ENCODE measurements around the gene OPHN1.
"Not testable (repeated sequence)": the region's sequence is repeated elsewhere in the genome, so short reads cannot be mapped to it uniquely, and the experiment has no call there.

OPHN1 gene

DNA sequence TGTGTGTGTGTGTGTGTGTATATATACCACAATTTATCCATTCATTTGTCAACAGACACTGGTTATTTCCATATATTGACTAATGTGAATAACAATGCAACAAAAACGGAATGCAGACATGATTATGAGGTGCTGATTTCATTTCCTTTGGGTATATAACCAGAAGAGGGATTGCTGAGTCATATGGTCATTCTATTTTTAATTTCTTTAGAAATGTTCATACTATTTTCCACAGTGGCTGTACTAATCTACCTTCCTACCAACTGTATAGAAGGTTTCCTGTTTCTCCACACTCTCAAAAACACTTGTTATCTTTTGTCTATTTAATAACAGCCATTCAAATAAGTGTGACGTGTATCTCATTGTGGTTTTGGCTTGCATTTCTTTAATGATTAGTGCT, 269.9 kb downstream of the OPHN1 start:
- no peak for DNase-seq (ENCODE audit: low spot score)

DNA sequence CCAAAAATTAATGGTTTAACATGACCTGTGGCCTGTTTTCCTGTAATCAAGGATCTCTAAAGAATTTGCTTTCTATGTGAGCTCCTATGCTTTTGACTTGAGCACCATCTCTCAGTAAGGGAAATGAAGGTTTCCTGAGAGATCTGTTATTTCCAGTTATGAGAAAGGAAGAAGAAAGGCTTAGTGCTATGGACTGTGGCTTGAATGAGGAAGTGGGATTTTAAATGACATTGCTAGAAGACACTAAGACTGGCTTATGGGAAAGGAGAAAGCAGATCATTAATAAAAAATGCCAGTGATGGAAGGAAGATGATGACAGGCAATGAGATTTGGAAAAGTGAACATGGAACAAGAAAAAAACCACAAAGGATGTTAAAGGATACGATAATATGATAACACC, 285.4 kb downstream of the OPHN1 start:
- DNase-seq (ENCODE audit: low spot score) = no peak

DNA sequence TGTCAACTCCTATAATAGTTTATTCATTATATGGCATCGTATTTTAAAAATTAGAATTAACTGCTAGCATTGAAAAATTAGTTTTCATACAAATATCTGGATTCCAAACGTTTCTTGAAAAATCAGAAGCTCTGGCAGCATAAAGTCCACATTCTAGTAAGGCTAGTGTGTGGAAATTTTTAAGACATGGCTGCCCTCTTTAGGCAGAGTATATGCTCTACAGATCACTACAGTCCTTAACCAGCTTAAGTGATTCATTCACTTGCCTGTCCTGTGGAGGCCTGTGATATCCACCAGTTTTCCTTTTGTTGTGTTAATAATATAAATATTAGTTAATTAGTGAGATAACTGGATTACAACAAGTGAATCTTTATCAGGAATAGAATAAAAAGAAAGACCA, 287.2 kb downstream of the OPHN1 start:
- DNase-seq (ENCODE audit: low spot score) = peak; percentile 18

DNA sequence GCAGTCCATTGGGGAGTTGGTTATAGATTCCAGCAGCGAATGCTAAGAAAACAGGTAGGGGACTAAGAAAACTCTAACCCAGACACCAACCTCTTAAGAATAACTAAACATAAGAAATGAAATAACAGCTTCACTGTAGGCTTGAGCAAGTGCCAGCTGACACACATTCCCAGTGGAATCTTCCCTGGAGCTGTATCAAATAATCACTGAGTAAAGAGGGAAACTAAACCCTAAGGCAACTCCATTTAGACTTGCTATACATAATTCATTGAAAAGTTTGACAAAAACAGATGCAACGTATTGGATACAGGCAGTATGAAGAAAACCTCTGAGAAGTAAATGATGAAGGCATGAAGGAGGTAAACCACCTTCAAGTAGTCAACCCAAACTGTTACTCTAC, 293.5 kb downstream of the OPHN1 start:
- DNase-seq (ENCODE audit: low spot score) = no peak

DNA sequence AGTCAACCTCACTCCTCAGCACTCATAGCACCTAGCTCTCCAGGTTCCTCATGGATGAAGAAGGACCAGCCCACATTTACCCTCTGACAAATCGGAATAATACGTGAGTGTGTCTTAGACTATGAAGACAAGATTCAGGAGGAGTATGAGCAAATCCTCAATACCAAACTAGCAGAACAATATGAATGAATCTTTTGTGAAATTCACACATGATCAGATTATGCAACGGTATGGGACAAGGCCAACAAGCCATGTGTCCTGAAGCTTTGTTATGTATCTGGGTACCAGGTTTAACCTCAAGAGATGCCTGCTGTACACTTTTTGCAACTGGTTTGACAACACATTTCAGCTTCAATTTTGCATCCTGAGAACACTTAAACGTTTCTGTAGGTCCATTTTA, 300.1 kb downstream of the OPHN1 start:
- DNase-seq (ENCODE audit: low spot score) = no peak

DNA sequence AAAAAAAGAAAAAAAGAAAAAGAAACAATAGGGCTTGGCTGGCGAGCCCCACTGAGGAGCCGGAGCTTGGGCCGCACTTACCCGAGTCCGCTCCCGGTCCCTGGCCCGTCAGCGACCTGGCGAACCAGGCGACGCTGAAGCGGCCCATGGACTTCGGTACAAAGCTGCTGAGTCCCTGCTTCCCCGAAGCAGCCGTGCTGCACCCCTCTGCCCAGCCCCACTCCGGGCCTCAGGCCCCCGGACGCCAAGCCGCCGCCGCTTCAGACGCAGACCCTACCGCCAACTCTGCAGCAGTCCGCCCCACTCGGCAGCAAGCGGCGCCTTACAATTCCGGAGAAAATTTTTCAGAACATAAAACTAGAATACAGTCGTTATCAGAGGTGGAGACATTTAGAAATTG, 300.5 kb downstream of the OPHN1 start:
- no peak for DNase-seq (ENCODE audit: low spot score)

DNA sequence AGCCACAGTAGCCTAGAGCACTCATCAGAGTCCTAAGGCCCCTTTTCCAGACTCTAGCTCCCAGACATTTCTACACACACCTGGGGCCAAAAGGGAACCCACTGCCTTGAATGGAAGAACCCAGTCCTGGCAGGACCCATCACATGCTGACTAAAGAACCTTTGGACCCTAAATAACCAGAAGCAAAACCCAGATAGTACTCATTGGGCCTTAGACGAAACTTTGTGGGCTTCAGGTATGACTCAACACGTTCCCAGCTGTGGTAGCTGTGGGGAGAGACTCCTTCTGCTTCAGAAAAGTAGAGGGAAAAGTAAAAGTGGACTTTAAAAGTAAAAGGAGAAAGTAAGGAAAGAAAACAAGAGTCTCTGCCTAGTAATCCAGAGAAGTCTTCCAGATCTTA, 311.5 kb downstream of the OPHN1 start:
- DNase-seq (ENCODE audit: low spot score) = no peak

DNA sequence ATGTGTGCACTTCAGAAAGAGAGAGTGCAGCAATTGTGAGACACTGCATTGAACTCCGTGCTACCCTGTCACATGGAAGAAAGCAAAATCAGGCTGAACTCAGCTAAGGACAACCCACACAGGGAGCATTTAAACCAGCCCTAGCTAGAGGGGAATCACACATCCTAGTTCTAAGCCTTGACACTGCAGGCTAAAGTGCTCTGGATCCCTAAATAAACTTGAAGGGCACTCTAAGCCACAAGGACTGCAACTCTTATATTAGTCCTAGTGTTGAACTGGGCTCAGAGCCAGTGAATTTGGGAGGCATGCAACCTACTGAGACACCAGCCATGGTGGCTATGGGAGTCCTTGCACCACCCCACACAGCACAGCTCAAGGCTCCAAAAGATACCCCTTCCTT, 311.9 kb downstream of the OPHN1 start:
- DNase-seq (ENCODE audit: low spot score) = no peak

DNA sequence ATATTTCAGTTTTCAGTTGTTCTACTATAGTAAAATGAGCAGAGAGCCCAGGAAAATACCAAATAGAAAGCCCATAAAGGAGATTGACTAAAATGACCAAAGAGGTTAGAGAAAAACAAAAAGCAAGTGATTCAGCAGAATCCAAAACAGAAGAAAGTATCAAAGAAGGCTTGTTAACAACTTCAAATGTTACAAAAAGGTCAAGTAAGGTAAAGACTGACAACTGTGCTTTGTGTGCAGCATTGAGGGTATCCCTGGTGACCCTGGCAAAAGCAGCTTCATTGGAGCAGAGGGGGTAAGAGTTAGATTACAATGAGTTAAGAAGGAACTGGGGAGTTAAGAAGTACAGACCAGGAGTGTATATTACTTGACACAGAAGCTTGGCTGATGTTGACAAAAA, 317.9 kb downstream of the OPHN1 start:
- no peak for DNase-seq (ENCODE audit: low spot score)

DNA sequence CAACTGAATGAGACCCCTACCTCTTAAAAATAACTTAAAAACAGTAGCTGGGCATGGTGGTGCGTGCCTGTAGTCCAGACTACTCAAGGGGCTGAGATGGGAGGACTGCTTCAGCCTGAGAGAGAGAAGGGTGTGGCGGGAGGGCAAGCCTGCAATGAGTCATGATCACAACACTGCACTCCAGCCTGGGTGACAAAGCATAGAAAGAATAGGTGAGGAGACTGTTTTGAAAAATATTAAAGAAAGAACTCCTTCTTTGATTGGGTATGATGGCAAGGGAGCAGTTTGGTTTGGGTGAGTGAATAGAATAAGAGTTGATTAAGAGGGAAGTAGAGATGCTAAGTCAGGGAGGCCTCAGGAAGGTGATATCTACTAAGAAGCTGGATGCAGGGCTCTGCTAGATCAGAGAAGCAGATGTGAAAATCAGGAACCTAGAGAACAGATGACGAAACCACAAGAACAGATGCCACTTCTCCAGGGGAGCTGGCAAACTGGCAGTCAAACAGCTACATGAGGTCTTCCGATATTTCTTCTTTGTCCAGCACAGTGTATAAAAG, 318.6 kb downstream of the OPHN1 start:
- DNase-seq (ENCODE audit: low spot score) = peak; percentile 4

DNA sequence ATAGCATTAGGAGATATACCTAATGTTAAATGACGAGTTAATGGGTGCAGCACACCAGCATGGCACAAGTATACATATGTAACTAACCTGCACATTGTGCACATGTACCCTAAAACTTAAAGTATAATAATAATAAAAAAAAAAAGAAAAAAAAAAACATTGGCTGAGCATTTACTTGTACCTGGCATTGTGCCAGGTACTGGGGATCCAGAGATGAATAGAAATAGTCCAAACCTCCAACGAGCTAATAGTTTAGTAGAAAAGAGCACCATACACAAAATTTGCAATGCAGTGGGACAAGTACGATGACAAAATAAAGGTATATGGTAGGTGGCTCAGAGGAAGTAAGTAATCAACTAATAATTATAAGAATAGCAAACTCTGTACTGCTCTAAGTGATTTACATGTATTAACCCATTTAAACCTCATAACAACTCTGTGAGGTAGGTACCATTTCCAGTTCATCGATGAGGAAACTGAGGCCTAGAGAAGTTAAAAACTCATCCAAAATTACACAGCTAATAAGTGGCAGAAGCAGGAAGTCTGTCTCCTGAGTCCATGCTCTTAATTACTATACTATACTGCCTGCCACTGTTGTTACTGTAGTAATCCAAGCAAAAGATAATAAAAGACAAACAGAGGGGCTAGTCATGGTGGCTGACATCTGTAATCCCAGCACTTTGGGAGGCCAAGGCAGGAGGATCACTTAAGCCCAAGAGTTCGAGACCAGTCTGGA, 319.3 kb downstream of the OPHN1 start:
- no peak for DNase-seq (ENCODE audit: low spot score)

DNA sequence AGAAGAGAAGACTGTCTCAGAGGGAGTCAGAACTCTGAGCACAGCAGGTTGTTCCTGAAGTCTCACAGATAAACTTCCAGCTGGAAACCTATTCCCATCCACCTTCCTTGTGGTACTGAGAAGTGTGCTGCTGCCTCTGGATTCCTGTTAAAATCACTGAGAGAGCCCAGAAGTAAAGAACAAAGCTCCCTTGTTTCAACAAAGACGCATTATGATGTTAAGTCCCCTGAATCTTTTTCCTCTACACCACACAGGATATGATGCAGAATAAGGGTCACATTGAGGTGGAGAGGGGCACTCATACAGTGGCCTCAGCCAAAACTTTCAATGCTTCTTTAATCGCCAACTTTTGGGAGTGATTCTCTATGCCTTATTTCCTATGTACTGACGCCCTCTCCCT, 321.0 kb downstream of the OPHN1 start:
- peak; percentile 3 for DNase-seq (ENCODE audit: low spot score)

DNA sequence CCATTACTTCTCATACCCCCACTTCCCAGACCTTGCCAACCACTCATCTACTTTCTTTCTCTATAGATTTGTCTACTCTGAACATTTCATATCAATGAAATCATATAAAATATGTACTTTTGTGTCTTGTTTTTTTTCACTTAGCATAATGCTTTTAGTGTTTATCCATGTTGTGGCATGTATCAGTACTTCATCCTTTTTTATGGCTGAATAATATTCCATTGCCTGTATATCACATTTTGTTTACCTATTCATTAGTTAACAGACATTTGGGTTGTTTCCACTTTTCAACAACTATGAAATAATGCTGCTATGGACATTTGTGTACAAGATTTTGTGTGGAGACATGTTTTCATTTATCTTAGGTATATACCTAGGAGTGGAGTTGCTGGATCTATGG, 324.1 kb downstream of the OPHN1 start:
- no peak for DNase-seq (ENCODE audit: low spot score)

DNA sequence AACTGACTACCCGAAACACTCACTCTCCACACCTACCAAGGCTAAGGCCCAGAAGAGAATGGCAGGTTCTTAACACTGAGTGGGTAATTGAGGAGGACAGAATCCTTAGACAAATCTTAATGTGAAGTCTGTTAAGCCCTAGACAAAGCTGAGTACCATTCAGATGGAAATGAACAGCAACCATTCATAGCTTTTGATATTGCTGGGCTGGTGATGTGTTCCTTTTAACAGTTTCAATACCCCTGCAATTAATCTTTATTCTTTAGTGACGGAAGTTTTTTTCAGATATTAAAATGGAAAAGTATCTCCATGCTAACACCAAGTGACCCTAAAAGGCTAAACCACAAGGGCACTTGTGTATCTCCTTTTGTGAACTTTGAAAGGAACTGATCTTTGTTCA, 334.9 kb downstream of the OPHN1 start:
- DNase-seq (ENCODE audit: low spot score) = no peak

DNA sequence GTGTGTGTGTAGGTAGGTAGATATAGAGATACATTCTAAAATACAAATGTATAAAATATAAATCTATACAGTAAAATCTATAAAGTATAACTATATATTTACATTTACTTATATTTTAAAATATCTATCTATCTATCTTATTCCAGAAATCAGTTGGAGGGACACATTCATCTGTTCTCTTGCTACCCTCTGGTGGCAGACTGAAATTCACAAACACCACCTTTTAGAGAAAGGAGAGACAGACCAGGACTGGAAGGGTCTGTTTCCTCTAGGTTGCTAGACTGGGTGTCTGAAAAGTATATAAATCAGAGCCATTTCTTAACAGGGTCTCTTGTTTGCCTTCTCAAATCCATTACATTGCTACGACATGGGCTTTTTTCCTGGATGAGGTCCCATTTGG, 343.0 kb downstream of the OPHN1 start:
- DNase-seq (ENCODE audit: low spot score) = no peak

DNA sequence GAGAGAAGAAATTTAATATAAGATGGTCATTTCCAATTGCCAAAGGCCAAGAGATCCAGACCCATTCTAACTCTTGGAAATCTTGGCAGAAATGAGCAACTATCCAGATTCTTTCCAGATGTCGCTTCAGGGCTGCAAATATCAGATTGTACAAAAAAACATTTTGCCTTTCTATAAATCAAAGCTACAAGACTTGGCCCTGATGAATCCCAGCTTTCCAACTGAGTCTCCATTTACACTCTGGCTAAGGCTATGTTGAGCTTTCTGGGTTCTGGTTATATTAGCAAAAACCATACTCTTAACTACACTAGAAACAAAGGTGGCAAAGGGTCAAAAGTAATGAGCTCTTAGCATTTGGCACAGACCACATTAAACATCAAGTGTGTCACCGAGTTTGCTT, 345.8 kb downstream of the OPHN1 start:
- no peak for DNase-seq (ENCODE audit: low spot score)

DNA sequence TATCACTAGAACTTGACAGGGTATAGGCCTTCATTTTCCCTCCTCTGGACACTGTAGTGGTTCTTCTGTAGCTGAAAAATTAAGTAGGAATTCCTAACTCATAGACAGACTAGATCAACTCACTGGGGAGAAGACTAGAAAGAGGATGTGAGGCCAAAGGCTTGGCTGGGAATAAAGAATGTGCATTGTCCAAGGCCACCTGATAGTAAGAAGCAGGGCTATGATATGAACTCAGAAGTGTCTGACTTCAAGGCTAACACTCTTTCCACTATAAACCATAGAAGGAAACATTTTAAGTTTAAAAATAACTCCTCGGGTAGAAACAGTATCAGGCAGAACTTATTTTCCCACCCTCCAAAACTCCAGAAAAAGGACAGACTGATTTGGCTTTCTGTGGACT, 346.6 kb downstream of the OPHN1 start:
- DNase-seq (ENCODE audit: low spot score) = no peak

DNA sequence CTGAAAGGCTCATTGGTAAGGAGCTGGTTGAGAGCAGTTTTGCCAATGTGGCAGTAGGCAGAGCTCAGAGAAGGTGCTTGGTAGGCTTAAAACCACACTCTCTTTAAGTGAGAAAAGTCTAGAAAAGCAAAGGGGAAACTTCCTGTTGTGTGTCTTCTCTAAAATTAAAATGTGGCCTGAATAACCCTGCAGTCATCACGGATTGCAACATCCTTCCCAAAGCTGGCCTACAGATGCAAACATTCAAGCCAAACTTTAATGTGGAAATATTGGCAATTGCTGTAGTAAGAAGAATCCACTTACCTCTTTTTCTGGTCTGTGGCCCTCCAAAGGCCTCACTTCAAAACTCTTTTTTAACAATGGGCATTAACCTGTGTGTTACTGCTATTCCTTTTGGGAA, 348.5 kb downstream of the OPHN1 start:
- DNase-seq (ENCODE audit: low spot score) = no peak

DNA sequence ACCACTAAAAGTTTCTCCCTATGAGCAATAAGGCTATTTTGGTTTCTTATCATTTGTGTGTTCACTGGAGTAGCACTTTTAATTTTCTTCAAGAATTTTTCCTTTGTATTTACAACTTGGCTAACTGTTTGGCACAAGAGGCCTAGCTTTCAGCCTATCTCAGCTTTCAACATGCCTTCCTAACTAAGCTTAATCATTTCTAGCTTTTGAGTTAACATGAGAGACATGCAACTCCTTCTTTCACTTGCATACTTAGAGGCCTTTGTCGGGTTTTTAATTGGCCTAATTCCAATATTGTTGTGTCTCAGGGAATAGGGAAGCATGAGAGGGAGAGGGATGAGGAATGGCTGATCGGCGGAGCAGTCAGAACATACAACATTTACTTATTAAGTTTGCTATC, 349.8 kb downstream of the OPHN1 start:
- no peak for DNase-seq (ENCODE audit: low spot score)

DNA sequence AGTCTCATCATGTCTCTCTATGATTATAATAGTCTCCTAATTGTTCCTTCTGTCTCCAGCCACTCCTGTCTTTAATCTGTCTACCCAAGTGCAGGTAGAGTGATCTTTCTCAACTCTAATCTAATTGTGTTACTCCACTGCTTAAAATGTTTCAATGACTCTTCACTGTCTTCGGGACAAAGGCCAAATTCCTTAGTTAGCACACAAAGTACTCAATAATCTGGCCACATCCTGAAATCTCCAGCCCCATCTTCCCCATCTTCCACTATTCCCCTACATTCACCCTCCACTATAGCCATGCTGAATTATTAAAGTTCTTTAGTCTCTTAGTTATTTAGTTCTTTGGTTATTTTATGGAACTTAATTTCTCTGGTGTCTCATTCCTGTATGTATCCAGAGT, 353.3 kb downstream of the OPHN1 start:
- DNase-seq (ENCODE audit: low spot score) = no peak

DNA sequence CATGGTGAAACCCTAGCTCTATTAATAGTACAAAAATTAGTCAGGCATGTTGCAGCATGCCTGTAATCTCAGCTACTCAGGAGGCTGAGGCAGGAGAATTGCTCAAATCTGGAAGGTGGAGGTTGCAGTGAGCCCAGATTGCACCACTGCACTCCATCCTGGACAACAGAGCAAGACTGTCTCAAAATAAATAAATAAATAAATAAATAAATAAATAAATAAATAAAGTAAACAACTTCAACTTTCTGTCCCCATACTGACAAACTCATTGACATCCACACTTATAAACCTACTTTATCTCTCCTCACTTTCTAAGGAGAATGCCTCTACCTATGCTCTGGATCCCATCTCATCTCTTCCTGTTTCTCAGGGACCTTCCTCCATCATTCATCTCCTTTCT, 354.5 kb downstream of the OPHN1 start:
- not testable (repeated sequence) for DNase-seq (ENCODE audit: low spot score)

DNA sequence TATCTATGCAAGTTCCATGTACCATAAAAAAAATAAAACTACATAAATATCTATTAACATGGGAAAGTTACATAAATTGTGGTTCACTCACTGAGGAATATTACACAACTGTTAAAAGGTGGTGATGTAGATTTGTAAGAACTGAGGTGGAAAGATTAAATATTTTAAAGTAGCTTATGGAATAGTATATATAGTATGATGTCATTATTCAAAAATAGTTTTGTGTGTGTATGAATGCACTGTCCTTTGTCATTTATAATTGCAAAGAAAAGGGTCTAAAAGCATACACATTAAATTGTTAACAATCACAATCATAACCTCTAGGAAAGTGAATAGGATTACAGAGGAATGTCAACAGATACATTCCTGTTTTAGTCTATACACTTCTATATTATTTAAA, 355.9 kb downstream of the OPHN1 start:
- no peak for DNase-seq (ENCODE audit: low spot score)

DNA sequence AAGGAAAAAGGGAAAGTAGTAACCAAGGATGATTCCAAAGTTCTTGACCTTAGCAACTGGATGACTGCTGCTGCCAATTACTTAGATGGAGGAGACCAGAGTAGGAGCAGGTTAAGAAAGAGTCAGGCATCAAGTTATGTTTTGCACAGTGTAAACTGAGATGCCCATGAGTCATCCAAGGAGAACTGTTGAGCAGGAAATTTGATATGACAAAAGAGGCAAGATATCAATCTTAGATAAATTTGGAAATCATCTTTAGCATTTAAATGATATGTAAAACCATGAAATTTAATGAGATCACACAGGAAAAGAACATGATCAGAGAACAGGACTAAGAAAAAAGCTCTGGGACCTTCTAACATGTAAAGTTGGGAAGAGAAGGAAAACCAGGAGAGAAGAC, 361.3 kb downstream of the OPHN1 start:
- DNase-seq (ENCODE audit: low spot score) = no peak

DNA sequence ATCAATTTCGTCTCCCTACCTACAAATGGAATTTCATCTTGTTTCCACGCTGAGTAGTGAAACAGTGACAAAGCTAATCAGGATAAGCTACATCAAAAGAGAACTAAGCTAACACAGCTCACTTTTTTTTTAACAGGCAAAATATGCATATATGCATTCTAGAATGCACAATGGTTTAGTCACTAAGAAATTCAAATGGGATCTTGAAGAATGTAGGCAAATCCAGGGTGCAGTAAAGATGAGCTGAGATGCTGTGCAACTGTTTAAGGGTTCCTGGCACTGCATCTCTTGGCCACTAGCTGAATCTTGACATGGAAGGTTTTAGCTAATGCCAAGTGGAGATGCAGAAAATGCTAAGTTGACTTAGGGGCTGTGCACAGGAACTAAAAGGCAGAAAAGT, 363.2 kb downstream of the OPHN1 start:
- not testable (repeated sequence) for DNase-seq (ENCODE audit: low spot score)

DNA sequence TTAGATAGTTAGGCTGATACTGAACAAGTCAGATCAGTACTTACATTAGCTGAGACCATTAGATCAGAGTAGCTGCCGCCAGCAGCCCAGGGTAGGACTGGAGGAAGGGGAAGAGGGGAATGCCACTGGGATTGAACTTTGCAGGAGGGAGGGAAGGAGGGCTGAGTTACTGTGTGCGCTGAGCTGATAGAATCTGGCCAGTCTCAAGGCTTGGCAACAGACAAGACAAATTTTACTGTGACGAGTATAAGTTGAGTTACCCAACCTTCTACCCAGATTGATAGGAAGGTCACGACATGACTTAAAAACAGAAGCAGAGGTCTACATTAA, 372.1 kb downstream of the OPHN1 start:
- DNase-seq (ENCODE audit: low spot score) = no peak
